ENCODE data around the gene MUC2.

Gene MUC2

DNA sequence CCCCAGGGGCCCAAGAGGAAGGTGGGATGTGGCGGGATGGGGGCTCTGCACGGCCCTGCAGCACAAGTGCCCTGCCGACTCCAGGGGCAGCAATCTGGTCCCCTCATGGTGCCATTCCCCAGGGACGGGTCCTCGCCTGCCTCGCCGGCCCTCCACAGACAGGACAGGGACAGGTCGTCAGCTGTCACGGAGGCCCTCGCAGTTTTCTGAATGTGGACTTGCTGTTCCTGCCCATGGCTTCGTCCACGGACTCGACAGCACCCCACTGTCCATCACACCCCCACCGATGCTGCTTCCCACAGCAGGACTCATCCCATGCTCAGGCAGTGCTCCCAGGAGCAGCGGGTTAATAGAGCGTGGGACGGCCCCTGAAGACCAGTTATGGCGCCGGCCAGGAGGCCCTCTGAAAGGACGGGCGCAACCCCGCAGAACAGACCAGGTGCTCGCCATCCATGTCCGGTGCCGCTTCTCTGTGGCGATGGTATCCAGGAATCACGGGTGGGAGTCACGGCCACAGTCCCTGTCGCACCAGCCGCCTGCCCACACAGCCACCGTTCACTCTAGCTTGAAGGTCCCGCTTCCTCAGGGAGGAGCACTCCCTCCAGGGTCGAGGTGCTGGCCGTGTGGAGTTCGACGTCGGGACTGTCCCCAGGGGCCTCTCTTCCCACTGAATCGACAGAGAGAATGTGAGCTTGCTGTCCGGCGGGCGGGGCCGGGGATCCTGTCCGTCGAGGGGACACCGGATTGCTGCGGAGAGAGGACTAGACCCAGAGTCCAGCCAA lies 18.5 kb upstream of the MUC2 start:
- no peak overlapping the region for H3K4me3 ChIP-seq (ENCODE audit: low read depth, low read length)
- TF ChIP-seq, protein P1, sequence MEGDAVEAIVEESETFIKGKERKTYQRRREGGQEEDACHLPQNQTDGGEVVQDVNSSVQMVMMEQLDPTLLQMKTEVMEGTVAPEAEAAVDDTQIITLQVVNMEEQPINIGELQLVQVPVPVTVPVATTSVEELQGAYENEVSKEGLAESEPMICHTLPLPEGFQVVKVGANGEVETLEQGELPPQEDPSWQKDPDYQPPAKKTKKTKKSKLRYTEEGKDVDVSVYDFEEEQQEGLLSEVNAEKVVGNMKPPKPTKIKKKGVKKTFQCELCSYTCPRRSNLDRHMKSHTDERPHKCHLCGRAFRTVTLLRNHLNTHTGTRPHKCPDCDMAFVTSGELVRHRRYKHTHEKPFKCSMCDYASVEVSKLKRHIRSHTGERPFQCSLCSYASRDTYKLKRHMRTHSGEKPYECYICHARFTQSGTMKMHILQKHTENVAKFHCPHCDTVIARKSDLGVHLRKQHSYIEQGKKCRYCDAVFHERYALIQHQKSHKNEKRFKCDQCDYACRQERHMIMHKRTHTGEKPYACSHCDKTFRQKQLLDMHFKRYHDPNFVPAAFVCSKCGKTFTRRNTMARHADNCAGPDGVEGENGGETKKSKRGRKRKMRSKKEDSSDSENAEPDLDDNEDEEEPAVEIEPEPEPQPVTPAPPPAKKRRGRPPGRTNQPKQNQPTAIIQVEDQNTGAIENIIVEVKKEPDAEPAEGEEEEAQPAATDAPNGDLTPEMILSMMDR (IDR thresholded peaks at IDR 0.05; ENCODE audit: insufficient read depth, low read depth, low read length, missing control alignments): no peak
- no peak for DNase-seq (ENCODE audit: low read depth)

DNA sequence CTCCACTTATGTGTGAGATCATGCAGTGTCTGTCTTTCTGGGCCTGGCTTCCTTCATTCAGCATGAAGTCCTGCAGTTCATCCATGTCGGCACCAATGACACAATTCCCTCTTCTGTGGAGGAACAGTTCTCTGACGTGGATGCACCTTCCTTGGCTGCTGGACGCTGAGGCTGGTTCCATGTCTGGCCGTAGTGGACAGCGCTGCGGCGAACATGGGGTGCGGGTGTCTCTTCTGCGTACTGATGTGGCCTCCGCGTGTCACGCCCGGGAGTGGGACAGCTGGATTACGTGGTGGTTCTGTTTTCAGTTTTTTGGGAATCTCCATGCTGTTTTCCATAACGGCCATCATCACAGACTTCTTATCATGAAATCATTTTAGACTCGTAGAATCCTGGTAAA lies 16.9 kb upstream of the MUC2 start:
- no peak for DNase-seq (ENCODE audit: low read depth)
- no peak overlapping the region for H3K4me3 ChIP-seq (ENCODE audit: low read depth, low read length)
- TF ChIP-seq, protein P1 (IDR thresholded peaks at IDR 0.05; ENCODE audit: insufficient read depth, low read depth, low read length, missing control alignments): no peak

GRCh38 chr11:1059759-1060158 lies 14.9 kb upstream of the MUC2 start:
- DNase-seq (ENCODE audit: low read depth): no peak
- H3K4me3 ChIP-seq (ENCODE audit: low read depth, low read length): no peak overlapping the region
- TF ChIP-seq, protein P1 (IDR thresholded peaks at IDR 0.05; ENCODE audit: insufficient read depth, low read depth, low read length, missing control alignments): no peak

DNA sequence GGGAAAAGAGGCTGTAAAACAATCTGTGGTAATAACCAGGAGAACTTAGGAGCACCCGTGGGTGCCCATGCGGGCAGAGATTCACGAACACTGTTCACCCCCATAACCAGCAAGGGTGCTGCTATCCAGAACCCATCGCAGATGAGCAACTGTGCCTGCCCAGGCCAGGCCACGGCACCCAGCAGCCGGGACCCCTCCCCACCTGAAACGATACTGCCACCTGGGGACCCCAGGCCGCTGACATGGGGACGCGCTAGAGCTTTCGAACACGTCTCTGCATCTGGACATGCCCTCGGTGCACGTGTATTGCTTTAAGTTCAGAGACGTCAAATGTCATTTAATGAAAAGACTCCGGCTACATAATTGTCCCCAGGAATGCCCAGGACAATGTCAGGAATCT lies 14.3 kb upstream of the MUC2 start:
- no peak overlapping the region for H3K4me3 ChIP-seq (ENCODE audit: low read depth, low read length)
- DNase-seq (ENCODE audit: low read depth): no peak
- TF ChIP-seq, protein P1 (IDR thresholded peaks at IDR 0.05; ENCODE audit: insufficient read depth, low read depth, low read length, missing control alignments): no peak

DNA sequence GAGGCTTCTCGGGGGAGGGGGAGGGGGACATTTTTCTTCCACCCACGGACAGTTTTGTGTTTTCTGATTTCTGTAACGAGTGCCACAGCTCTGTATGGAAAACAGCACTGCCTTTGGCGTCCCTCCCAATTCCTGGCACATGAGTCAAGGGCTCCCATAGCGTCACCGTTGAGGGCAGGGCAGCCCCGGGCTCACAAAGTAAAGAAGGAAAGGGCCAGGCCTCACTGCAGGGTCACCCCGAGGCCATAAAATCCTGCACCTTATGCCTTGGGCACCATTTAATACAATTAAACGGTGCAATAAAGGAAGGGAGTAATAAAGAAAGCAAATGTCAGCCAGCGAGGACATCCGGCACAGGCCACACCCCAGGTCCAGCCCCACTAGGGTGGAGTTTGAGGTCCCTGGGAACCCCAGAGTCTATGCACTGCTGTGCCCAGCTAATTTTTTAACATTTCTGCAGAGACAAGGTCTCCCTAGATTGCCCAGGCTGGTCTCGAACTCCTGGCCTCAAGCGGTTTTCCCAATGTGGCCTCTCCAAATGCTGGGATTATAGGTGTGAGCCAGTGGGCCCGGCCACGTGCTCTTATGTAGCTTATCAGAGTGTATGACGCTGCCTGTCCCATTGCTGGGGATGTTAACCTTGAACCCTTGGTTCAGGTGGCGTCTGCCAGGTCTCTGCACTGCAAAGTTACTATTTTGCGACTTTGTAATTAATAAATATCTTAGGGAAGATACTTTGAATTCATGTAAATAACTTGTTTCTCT lies 13.6 kb upstream of the MUC2 start:
- no peak overlapping the region for H3K4me3 ChIP-seq (ENCODE audit: low read depth, low read length)
- TF ChIP-seq, protein P1 (IDR thresholded peaks at IDR 0.05; ENCODE audit: insufficient read depth, low read depth, low read length, missing control alignments): no peak
- no peak for DNase-seq (ENCODE audit: low read depth)

DNA sequence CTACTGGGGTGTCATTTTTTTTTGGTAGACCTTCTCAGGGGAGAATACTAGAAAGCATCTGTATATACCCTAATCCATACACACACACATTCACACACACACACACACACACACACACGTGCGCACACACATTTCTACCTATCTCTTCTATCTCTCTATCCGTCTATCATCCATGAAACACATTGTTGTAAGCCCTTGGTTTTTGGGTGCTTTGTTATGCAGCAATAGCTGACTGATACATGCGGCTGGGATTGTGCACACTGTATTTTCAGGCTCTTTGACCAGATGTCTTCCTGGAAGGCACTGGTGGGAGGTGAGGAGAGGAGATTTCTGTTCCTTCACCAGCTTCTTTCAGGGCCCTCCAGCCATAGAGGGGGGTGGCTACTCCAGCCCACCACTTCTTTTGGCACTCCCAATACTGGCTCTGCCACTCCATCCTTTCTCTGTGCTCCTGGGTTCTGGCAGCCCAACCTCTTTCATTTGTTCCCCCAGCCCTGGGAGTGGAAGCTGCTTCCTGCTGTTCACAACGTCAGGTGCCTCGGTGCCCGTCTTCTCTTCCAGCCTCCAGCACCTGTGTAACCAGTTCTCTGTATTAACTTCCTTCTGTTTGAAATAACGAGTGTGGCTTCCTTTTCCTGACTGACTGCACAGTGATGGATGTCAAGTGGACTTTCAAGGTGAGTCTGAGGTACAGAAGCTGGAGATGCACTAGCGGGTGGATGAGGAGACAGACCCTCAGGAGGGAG lies 12.4 kb upstream of the MUC2 start:
- TF ChIP-seq, protein P1 (IDR thresholded peaks at IDR 0.05; ENCODE audit: insufficient read depth, low read depth, low read length, missing control alignments): no peak
- no peak for DNase-seq (ENCODE audit: low read depth)
- no peak overlapping the region for H3K4me3 ChIP-seq (ENCODE audit: low read depth, low read length)
